ENCODE data around the gene SREBF2. TPM values are rescaled to one million over a fixed set of nuclear protein-coding genes. Genes with fewer than 3 reads are reported as not detected.

Gene SREBF2
- total and polyA plus RNA-seq, 2 donors (not counting 3 experiments of a cell fraction or from before 2014, with no cell fraction given): 101 to 136 TPM

- CTCF ChIA-PET: interaction anchor here (1.1 to 4.5 kb wide), 6 partner anchors 17 to 212 kb away, joined by 3 to 28 read pairs (median 9); partner anchors contain the start of gene TNFRSF13C
- Histone ChIP-seq H3K9me3 (replicated peaks; ENCODE audit: control insufficient read depth, insufficient read depth, low read length) (no peaks in the 10 kb centered on the region), H3K79me2 (ENCODE audit: control insufficient read depth, insufficient read depth, low read length) (no peaks in the 10 kb centered on the region), H3K27ac (ENCODE audit: insufficient read depth, low read depth, low read length) (no peak overlapping the region), H3K4me1 (ENCODE audit: control insufficient read depth, extremely low read depth, insufficient read depth, low read length) (peaks cover 6% of the 10 kb centered on the region), H2AFZ (ENCODE audit: low read depth, low read length) (no peak overlapping the region), H4K20me1 (replicated peaks; ENCODE audit: control insufficient read depth, extremely low read depth, insufficient read depth, low read length) (no peaks in the 10 kb centered on the region), H3K4me3 (replicated peaks in 1 of 3; ENCODE audit: insufficient read depth in 1 of 3, low read depth in 1 of 3, low read length in 3 of 3) (no peak overlapping the region), H3K4me2 (ENCODE audit: insufficient read depth, low read length) (no peak overlapping the region), H3K36me3 (ENCODE audit: control insufficient read depth in 2 of 2, extremely low read depth in 1 of 2, insufficient read depth in 2 of 2, low read length in 2 of 2) (peaks cover 7 to 12% of the 10 kb centered on the region in 2 experiments), H3K9me1 (replicated peaks; ENCODE audit: control insufficient read depth, extremely low read depth, insufficient read depth, low read length) (no peaks in the 10 kb centered on the region), H3K9ac (replicated peaks; ENCODE audit: extremely low read depth, insufficient read depth, low read length) (no peak overlapping the region), H3K27me3 (ENCODE audit: control insufficient read depth in 2 of 2, insufficient read depth in 2 of 2, low read length in 2 of 2) (peaks cover 29 to 41% of the 10 kb centered on the region in 2 experiments)
- dilution Hi-C loops (cut with MboI; ENCODE audit: extremely low pct_ligation_motif_present, low sequenced_read_pairs) (no loop called here), intact Hi-C loops (cut with micrococcal nuclease) (no loop called here)
- BruUV-seq (replicated peaks): no TSS peak
- TF ChIP-seq CTCF (IDR thresholded peaks at IDR 0.05; ENCODE audit: extremely low read depth in 1 of 2, insufficient read depth in 1 of 2, low read depth in 1 of 2, low read length in 2 of 2) (no peak), POLR2AphosphoS5 (IDR thresholded peaks at IDR 0.05; ENCODE audit: insufficient read depth, low read depth, low read length) (no peak), POLR2A (IDR thresholded peaks at IDR 0.05; ENCODE audit: low read depth, low read length) (no peak), GATA2 (IDR thresholded peaks at IDR 0.05; ENCODE audit: insufficient read depth, insufficient read length, low read depth, low read length) (no peak), FOS (IDR thresholded peaks at IDR 0.05; ENCODE audit: borderline replicate concordance, insufficient read depth, low read length) (no peak), JUN (IDR thresholded peaks at IDR 0.05; ENCODE audit: borderline replicate concordance, insufficient read depth, insufficient read length, low read depth) (no peak), MYC (IDR thresholded peaks at IDR 0.05; ENCODE audit: low read depth, low read length) (no peak), EZH2 (IDR thresholded peaks at IDR 0.05; ENCODE audit: borderline replicate concordance, low read depth, low read length, severe bottlenecking) (no peak), MAX (IDR thresholded peaks at IDR 0.05; ENCODE audit: insufficient read depth, insufficient read length) (no peak)
- FAIRE-seq (no peak), DNase-seq (ENCODE audit: low read depth, low spot score) (no peak)
- POLR2A ChIA-PET: no interaction called here
Observed at GRCh38 chr22:41908411-41909309, 75.8 kb downstream of the SREBF2 start.

Data from endothelial cell of umbilical vein (primary cell).